Non-pigmented ciliary epithelial cell (primary cell): ENCODE measurements around the gene SLC23A1.
"Not testable (repeated sequence)": the region's sequence is repeated elsewhere in the genome, so short reads cannot be mapped to it uniquely, and the experiment has no call there.

Experiments
- DNase-seq: peaks from one replicate; pipeline ENCODE4 v3.0.0-alpha.2; 2010; ENCODE audit warnings: low read depth

Gene SLC23A1

GRCh38 chr5:139383275-139383992 is at the start of gene SLC23A1:
TSS of gene SLC23A1 (minus strand) at chr5:139383297. CDS start at chr5:139383253, 44 bp downstream.
- no peak for DNase-seq

DNA sequence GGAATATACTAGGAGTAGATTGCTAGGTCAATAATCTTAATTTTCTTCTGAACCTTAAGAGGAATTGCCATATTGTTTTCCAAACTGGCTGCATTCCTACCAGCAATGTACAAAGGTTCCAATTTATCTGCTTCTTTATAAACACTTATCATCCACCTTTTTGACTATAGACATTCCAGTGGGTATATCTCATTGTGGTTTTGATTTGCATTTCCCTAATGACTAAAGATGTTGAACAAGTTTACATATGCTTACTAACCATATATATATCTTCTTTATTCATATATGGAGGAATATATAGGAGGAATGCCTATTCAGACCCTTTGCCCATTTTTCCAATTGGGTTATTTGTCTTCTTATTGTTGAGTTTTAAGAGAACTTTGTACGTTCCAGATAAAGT is 48.6 kb upstream of the SLC23A1 start:
- no peak for DNase-seq

DNA sequence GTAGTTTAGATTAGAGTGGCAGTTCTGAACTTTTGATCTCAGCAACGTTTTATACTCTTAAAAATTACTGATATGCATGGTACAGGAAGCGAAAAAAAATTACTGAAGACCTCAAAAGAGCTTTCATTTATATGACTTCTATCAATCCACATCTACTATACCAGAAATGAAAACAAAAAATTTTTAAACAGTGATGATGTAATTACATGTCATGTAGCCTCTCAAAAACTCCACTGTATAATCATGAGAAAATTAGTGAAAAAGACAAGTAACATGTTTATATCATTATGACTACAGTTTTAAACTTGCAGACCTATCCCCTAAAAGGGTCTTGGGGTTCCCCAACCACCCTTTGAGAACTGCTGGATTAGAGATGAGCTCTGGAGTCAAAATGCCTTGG is 46.9 kb upstream of the SLC23A1 start:
- DNase-seq: no peak

DNA sequence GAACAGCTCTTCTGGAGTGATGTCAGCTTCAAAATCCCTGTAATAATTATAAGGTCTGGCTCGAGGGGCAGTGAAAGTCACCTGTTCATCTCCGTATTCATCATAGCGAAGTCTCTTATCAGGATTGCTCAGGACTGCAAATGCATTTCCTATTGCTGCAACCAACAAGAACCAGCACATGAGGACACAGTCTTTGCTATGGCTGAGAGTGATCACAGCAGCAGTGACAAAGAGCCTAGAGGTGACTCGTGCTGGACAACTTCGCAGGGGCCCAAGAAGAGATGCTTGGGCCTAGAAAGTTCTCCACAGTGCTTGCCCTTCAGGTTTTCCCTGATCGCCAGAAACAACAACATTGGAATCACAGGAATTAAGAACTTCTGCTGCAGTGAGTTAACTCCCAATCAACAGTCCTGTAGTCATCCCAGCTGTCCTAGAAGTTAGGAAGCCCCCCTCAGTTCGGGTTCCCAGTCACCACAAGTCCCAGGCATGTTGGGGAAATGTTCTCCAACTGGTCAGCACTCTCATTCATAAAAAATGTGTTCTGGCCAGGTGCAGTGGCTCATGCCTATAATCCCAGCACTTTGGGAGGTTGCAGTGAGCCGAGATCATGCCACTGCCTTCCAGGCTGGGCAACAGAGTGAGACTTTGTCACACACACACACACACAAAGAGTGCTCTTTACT is 43.2 kb upstream of the SLC23A1 start:
- DNase-seq: no peak

DNA sequence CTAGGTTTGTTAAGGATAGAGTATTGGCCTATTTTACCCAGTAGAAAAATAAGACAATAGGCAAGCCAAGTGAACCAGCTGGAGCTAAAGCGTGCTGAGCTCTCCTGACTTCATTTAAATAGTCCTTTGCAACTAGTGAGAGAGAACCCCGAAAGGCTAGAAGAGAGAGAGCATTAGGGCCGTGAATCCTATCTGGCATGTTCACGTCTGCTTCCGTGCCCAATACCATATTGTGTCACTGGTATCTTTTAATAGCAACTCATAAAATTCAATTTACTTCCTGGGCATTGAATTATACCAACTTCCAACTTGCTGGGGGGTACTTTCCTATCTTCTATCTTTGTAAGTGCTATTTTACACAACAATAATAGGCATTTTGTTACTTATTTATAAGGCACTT is 42.4 kb upstream of the SLC23A1 start:
- no peak for DNase-seq

GRCh38 chr5:139422307-139422893 is 39.3 kb upstream of the SLC23A1 start:
- no peak for DNase-seq

- no peak for DNase-seq
Observed at GRCh38 chr5:139419226-139420192, 36.4 kb upstream of the SLC23A1 start.

GRCh38 chr5:139418793-139419192 is 35.7 kb upstream of the SLC23A1 start:
- DNase-seq: no peak

DNA sequence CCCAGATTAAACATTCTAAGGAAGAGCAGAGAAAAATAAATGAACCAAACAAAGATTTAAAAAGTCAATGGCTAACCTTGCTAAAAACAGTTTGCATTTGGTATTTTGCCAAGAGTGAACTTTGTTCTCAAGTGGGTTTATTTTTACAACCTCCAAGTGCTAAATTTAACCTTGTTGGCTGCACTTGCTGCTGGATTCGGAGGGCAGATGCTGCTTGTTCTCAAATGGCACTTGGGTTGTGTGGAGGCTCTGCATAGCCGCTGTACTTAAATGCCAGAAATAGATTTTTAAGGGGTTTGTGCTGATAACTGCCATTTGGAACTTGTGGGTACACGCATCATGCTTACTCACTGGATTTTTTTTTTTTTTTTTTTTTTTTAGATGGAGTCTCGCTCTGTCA is 34.1 kb upstream of the SLC23A1 start:
- no peak for DNase-seq

GRCh38 chr5:139416651-139417050 is 33.6 kb upstream of the SLC23A1 start:
- DNase-seq: no peak

DNA sequence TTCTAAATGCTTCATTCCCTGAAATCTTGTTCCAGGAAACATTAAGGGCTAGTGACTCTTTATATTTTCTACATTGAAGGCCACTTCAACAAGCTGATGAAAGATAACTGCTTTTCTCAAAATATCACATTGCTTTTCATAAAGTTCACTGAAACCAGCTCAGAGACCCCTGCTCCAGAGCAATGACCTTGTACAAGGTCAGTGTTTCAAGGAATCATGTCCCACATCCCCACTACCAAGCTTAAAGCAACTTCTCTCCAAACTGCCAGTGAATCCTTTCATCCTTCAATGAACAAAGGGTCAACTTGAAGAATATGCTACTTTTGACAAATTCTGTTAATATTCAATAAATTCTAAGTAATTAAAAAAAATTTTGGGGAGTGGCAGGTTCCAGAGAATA is 32.8 kb upstream of the SLC23A1 start:
- no peak for DNase-seq

DNA sequence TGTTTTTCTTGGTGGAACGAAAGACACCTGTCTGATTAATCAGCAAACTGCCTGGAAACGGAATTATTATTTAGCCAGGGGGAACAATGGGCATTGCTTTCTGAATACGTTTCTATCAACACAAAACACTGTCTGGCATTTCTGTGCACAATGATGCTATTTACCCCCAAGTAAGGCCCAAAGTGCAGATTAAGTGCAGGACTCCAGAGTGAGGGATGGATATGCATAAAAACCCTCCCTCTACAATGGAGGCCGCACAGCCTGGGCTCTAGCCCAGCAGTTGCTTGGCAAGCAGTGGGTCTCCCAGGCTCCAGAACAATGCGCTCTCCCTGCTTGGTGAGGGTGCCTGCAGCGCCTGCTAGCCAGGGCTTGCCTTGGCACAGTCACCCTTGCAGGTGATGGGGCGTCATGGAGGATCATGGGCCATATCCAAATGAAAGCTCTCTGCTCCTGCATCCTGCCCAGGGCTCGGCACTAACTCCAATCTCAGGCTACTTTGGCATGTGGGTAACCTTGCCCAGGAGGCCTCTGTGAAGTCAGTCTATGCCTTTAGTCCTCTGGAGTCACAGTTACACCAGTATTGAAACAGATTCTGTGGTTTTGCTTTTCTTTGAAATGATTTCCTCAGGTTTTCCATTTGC is 32.2 kb upstream of the SLC23A1 start:
- DNase-seq: no peak

DNA sequence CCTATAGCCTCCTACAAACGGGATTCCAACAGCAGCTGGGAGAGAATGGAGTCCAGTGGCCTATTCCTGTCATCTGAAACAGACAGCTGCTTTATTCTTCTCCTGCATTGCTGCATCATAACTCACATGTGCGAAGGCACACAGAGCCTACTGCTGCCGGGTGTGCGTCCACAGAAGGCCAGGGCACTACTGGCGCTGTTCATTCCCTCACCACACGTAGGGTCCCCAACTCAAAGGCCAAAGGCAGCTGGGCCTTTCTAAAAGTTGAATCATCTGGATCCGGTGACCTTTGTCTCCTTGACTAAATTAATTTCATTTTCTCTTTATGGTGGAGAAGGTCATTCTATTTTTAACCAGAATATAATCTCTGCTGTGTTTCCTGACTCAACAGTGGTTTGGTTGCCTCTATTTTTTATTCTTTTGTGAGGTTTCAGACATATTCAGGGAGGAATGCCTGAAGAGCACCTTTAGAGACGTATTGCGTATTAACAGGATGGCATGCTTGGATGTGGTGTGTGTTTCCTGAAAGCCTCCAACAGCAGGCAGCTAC is 31.6 kb upstream of the SLC23A1 start:
- no peak for DNase-seq

GRCh38 chr5:139413963-139414362 is 30.9 kb upstream of the SLC23A1 start:
- DNase-seq: no peak

DNA sequence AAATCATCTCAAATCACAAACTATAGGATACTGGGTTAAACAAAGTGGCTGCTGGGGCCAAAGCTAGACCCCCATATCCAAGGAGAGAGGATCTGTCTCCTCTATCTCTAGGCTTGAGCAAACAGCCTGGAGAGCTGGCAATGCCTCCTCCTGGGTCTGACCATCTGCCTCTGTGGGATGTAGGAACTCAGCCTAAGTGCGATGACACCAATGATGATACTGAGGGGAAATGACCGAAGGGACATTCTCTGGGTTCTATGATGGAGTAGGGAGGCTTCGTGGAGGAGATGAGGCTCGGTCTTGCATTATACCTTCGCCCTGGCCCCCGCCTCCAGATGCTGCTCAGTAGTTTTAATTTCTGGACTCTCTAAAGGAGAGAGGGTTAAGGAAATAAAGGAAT is 30.1 kb upstream of the SLC23A1 start:
- no peak for DNase-seq

DNA sequence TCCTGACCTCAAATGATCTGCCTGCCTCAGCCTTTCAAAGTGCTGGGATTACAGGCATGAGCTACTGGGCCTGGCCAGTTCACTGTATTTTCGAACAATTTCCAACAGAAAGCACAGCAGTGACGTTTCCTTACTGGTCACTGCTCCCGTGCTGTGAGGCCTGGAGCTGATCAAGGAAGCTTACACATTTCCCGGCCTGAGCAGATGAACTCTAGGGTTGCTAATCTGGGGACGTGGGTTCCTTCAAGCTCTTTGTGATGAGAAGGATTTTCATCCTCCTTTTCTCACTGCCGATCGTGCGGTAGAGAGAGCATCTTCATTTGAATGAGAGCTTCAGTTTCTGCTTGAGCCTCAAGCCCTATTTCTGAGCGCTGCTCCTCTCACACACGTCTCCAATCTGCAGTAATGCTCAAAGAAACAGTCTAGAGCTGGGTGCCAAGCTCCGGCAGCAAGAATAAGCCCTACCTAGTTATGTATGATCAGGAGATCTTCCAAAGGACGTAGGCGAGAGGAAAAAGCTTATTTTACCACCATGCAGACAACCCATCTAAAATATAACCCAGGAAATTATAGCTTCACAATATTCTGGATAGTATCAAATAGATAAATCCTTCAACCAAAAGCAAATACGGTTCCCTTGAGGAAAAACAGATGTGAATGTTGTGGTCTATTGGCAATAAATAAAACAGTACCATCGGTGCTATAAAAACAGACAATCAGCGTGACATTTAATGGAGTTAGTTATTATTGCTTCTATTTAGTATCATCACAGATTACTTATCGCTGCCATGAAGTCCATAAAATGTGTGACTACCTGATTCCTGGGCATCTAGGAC is 28.1 kb upstream of the SLC23A1 start:
- no peak for DNase-seq

- no peak for DNase-seq
Observed at GRCh38 chr5:139410121-139410992, 27.3 kb upstream of the SLC23A1 start.

- not testable (repeated sequence) for DNase-seq
Observed at GRCh38 chr5:139409116-139409515, 26.0 kb upstream of the SLC23A1 start.

- no peak for DNase-seq
Observed at GRCh38 chr5:139408191-139408590, 25.1 kb upstream of the SLC23A1 start.
